Transverse colon (tissue), 4 donors: ENCODE data around the gene PTPRN2. TPM values are rescaled to one million over a fixed set of nuclear protein-coding genes. Genes with fewer than 3 reads are reported as not detected.

Experiments
- DNase-seq: peaks from one replicate; pipeline ENCODE4 v3.0.0-alpha.2; 2019
- H3K27ac ChIP-seq, 4 donors: fragments of 200-600 bp; sonication (generic); 2 replicates each; pipeline ENCODE4 v1.5.1; 2016 to 2018; ENCODE audit warnings: inconsistent platforms in 4 of 4
- H3K27me3 ChIP-seq: fragments of 200-600 bp; sonication (generic); 2 replicates; pipeline ENCODE4 v1.5.1; 2017; ENCODE audit warnings: inconsistent platforms
- H3K36me3 ChIP-seq, 4 donors: fragments of 200-600 bp; sonication (generic); 2 replicates each; pipeline ENCODE4 v1.5.1; 2017 to 2019; ENCODE audit warnings: inconsistent platforms in 4 of 4
- H3K4me1 ChIP-seq, 4 donors: fragments of 200-600 bp; sonication (generic); 2 replicates each; pipeline ENCODE4 v1.5.1; 2017 to 2020; ENCODE audit warnings: inconsistent platforms in 4 of 4
- H3K4me3 ChIP-seq, 4 donors: fragments of 200-600 bp; sonication (generic); 1 replicate in 1 of 4; 2 replicates in 3 of 4; pipeline versions ENCODE4 v1.5.1 to v1.6.1; 2017 to 2019; ENCODE audit warnings: inconsistent platforms in 4 of 4
- H3K9me3 ChIP-seq, 2 donors: fragments of 200-600 bp; sonication (generic); 2 replicates each; pipeline ENCODE4 v1.5.1; 2017 to 2019; ENCODE audit warnings: inconsistent platforms in 2 of 2
- CTCF ChIP-seq, 5 experiments: fragments of 200-600 bp in 3 of 5; fragments of 450-650 bp in 2 of 5; sonication (generic) in 3 of 5; IDR thresholded peaks; 1 replicate in 2 of 5; 2 replicates in 3 of 5; pipeline ENCODE4 v1.5.1; 2016 to 2017; ENCODE audit warnings: antibody characterized with exemption in 5 of 5, inconsistent platforms in 3 of 5, mild to moderate bottlenecking in 2 of 5, moderate library complexity in 1 of 5
- EP300 ChIP-seq: sonication (generic); formaldehyde crosslinking; IDR thresholded peaks from one replicate; pipeline ENCODE4 v1.6.1; 2017; ENCODE audit warnings: antibody characterized with exemption, low read depth
- POLR2A ChIP-seq: fragments of 450-650 bp; IDR thresholded peaks from one replicate; pipeline ENCODE4 v1.6.1; 2016; ENCODE audit warnings: antibody characterized with exemption, mild to moderate bottlenecking, moderate library complexity
- POLR2AphosphoS5 ChIP-seq, 3 donors: sonication (generic); formaldehyde crosslinking; IDR thresholded peaks; one replicate each; pipeline ENCODE4 v1.6.1; 2016; ENCODE audit warnings: antibody characterized with exemption in 3 of 3
- WGBS, 2 donors: methylation state at CpG; one replicate each; pipeline ENCODE4 v1.1.5; 2018; ENCODE audit warnings: low coverage in 1 of 2; 5-methylcytosine and 5-hydroxymethylcytosine counted together
- in situ Hi-C, 4 donors: fragments of 200-750 bp; cut with MboI; loops; one replicate each; pipeline versions ENCODE4 v1.15.0 to v1.15.1; 2017; ENCODE audit warnings: low sequenced_read_pairs in 3 of 4, low pct_ligation_motif_present in 1 of 4, low pct_unique_long_range_greater_than_20kb in 1 of 4
- intact Hi-C: fragments of 100-400 bp; cut with DNase I; formaldehyde crosslinking; loops from one replicate; pipeline ENCODE4 v1.15.1; 2023; ENCODE audit warnings: low total_unique reads
- total RNA-seq, 4 donors: library from RNA; depleted of rRNA; stranded (reverse); fragments of >200 nt; gene quantifications; one replicate each; pipeline ENCODE4 v1.1.0, GENCODE V29; 2016

The PTPRN2 gene
- total RNA-seq, 4 donors from 2014 or later, result 15.4 to 31.1 (median 21.8) TPM

GRCh38 chr7:157764946-157765537 lies 822.6 kb downstream of the PTPRN2 start:
- in situ Hi-C loops (no loop called here), intact Hi-C loops (no loop called here)
- DNase-seq, result no peak
- no peaks in the 10 kb centered on the region for H3K9me3 ChIP-seq
- H3K4me1 ChIP-seq, result no peaks in the 10 kb centered on the region
- no peaks in the 10 kb centered on the region for H3K36me3 ChIP-seq
- no peak overlapping the region for H3K4me3 ChIP-seq
- no peaks in the 10 kb centered on the region for H3K27me3 ChIP-seq
- WGBS, 2 donors, result 92 to 96% methylated on average over 1 of the region's 1 CpG
- H3K27ac ChIP-seq, result no peak overlapping the region
- no peak for TF ChIP-seq CTCF (IDR thresholded peaks at IDR 0.05)
- no peak for TF ChIP-seq POLR2A
- no peak for TF ChIP-seq POLR2AphosphoS5 (IDR thresholded peaks at IDR 0.05)
- no peak for TF ChIP-seq EP300

- in situ Hi-C loops (no loop called here), intact Hi-C loops (no loop called here)
- no peak for DNase-seq
- Histone ChIP-seq H3K9me3 (no peaks in the 10 kb centered on the region), H3K27me3 (no peaks in the 10 kb centered on the region), H3K4me3 (no peak overlapping the region), H3K27ac (no peak overlapping the region), H3K36me3 (no peaks in the 10 kb centered on the region), H3K4me1 (no peaks in the 10 kb centered on the region)
- TF ChIP-seq EP300, result no peak
- no peak for TF ChIP-seq POLR2A
- TF ChIP-seq POLR2AphosphoS5 (IDR thresholded peaks at IDR 0.05), result no peak
- no peak for TF ChIP-seq CTCF (IDR thresholded peaks at IDR 0.05)
- 73 to 88% methylated on average over 2 to 6 of the region's 6 CpGs for WGBS, 2 donors
Observed at GRCh38 chr7:157764193-157764592, 823.4 kb downstream of the PTPRN2 start.

GRCh38 chr7:157763279-157764000 lies 824.2 kb downstream of the PTPRN2 start:
- intact Hi-C loops, result no loop called here

More at GRCh38 chr7:157763279-157764000, 824.2 kb downstream of the PTPRN2 start:
- TF ChIP-seq POLR2AphosphoS5 (IDR thresholded peaks at IDR 0.05) (no peak), POLR2A (no peak), EP300 (no peak), CTCF (IDR thresholded peaks at IDR 0.05) (no peak)
- no peak overlapping the region for H3K27ac ChIP-seq
- in situ Hi-C loops, result no loop called here
- H3K36me3 ChIP-seq, result no peaks in the 10 kb centered on the region
- no peaks in the 10 kb centered on the region for H3K27me3 ChIP-seq
- 88% methylated on average over 14 of the region's 14 CpGs; no CpG with 5 or more reads in 1 of the 2 donors for WGBS, 2 donors
- no peak for DNase-seq
- no peaks in the 10 kb centered on the region for H3K4me1 ChIP-seq
- H3K4me3 ChIP-seq, result no peak overlapping the region
- H3K9me3 ChIP-seq, result no peaks in the 10 kb centered on the region
